ENCODE results near the gene CDH24. TPM values are rescaled to one million over a fixed set of nuclear protein-coding genes. Genes with fewer than 3 reads are reported as not detected.
"Not testable (repeated sequence)": the region's sequence is repeated elsewhere in the genome, so short reads cannot be mapped to it uniquely, and the experiment has no call there.

Gene CDH24
- total and polyA plus RNA-seq, 2 donors (not counting 1 experiment from before 2014, with no cell fraction given) = 0.96 to 1.0 TPM

GRCh38 chr14:23005451-23006187, 51.7 kb downstream of the CDH24 start:
- TF ChIP-seq CTCF (IDR thresholded peaks at IDR 0.05) (no peak), EZH2 (IDR thresholded peaks at IDR 0.05; ENCODE audit: borderline replicate concordance, insufficient read depth, low read depth, low read length, poor library complexity, severe bottlenecking) (no peak)
- WGBS (ENCODE audit: insufficient coverage) = 67% methylated on average over 1 of the region's 3 CpGs
- H2AFZ ChIP-seq (ENCODE audit: insufficient read depth, low read depth, low read length, poor library complexity, severe bottlenecking) = peak overlapping the region; percentile 95
- H3K4me1 Mint-ChIP-seq = peaks cover 39% of the 10 kb centered on the region
- H3K79me2 ChIP-seq (ENCODE audit: control insufficient read depth, insufficient read depth, low read length) = peaks cover 7% of the 10 kb centered on the region
- no peaks in the 10 kb centered on the region for H3K27me3 ChIP-seq (replicated peaks in 1 of 4; ENCODE audit: control extremely low read depth in 1 of 4, control insufficient read depth in 3 of 4, insufficient read depth in 4 of 4, low read length in 3 of 4)
- peak overlapping the region; percentile 99 for H3K4me3 Mint-ChIP-seq
- ATAC-seq (ENCODE audit: low read depth) = no peak
- DNase-seq = no peak
- H3K27me3 Mint-ChIP-seq = no peaks in the 10 kb centered on the region
- H3K9me3 Mint-ChIP-seq (ENCODE audit: insufficient read depth) = no peaks in the 10 kb centered on the region
- H3K4me1 ChIP-seq (ENCODE audit: control insufficient read depth in 2 of 2, insufficient read depth in 2 of 2, low read length in 2 of 2) = peaks cover 24 to 32% of the 10 kb centered on the region in 2 donors
- H3K9me3 ChIP-seq (ENCODE audit: control extremely low read depth in 1 of 3, control insufficient read depth in 2 of 3, insufficient read depth in 1 of 3, low read length in 2 of 3) = no peaks in the 10 kb centered on the region
- peak overlapping the region in 1 of 5 experiments; percentile 95 for H3K4me3 ChIP-seq (ENCODE audit: control extremely low read depth in 1 of 5, extremely low read depth in 1 of 5, insufficient read depth in 1 of 5, low read depth in 2 of 5, low read length in 4 of 5)
- H4K20me1 ChIP-seq (ENCODE audit: control insufficient read depth, insufficient read depth, low read length, poor library complexity, severe bottlenecking) = no peaks in the 10 kb centered on the region
- no peak overlapping the region for H3K27ac ChIP-seq (ENCODE audit: low read length in 2 of 2)
- no peaks in the 10 kb centered on the region for H3K36me3 ChIP-seq (replicated peaks in 1 of 2; ENCODE audit: control extremely low read depth in 1 of 2, control insufficient read depth in 1 of 2, extremely low read depth in 1 of 2, insufficient read depth in 2 of 2, low read length in 1 of 2)
- ChIA-PET POLR2A (interaction anchor here (1.6 to 2.2 kb wide), 3 partner anchors 10 to 90 kb away, joined by 8 to 20 read pairs (median 11); partner anchors contain the start of genes ACIN1, C14orf119 and PSMB5), CTCF (interaction anchor here (1.0 to 6.7 kb wide), 19 partner anchors 11 to 435 kb away, joined by 3 to 89 read pairs (median 8); partner anchors contain the start of genes AJUBA, CDH24, DAD1 and HAUS4)
- H3K9ac ChIP-seq (ENCODE audit: low read length) = peak overlapping the region; percentile 81
- intact Hi-C loops (cut with micrococcal nuclease) = loop anchor here (2.0 to 10.0 kb wide), 4 partner anchors 19 to 299 kb away; partner anchors contain the start of genes BCL2L2, CDH24, HAUS4 and PPP1R3E
- no peak overlapping the region for H3K27ac Mint-ChIP-seq
- H3K4me2 ChIP-seq (replicated peaks; ENCODE audit: low read depth, low read length, poor library complexity, severe bottlenecking) = peak overlapping the region; percentile 84

GRCh38 chr14:23004274-23004673, 53.0 kb downstream of the CDH24 start:
- H3K4me1 ChIP-seq (ENCODE audit: control insufficient read depth in 2 of 2, insufficient read depth in 2 of 2, low read length in 2 of 2) = peaks cover 21 to 24% of the 10 kb centered on the region in 2 donors
- WGBS (ENCODE audit: insufficient coverage) = 100% methylated on average over 2 of the region's 4 CpGs
- H3K9me3 Mint-ChIP-seq (ENCODE audit: insufficient read depth); H3K27ac Mint-ChIP-seq; H3K79me2 ChIP-seq (ENCODE audit: control insufficient read depth, insufficient read depth, low read length); POLR2A ChIA-PET; H3K4me3 Mint-ChIP-seq; DNase-seq; H3K27me3 Mint-ChIP-seq; H3K36me3 ChIP-seq (replicated peaks in 1 of 2; ENCODE audit: control extremely low read depth in 1 of 2, control insufficient read depth in 1 of 2, extremely low read depth in 1 of 2, insufficient read depth in 2 of 2, low read length in 1 of 2); H3K27me3 ChIP-seq (replicated peaks in 1 of 4; ENCODE audit: control extremely low read depth in 1 of 4, control insufficient read depth in 3 of 4, insufficient read depth in 4 of 4, low read length in 3 of 4); H3K9ac ChIP-seq (ENCODE audit: low read length); H3K4me2 ChIP-seq (replicated peaks; ENCODE audit: low read depth, low read length, poor library complexity, severe bottlenecking); H2AFZ ChIP-seq (ENCODE audit: insufficient read depth, low read depth, low read length, poor library complexity, severe bottlenecking); ATAC-seq (ENCODE audit: low read depth); H4K20me1 ChIP-seq (ENCODE audit: control insufficient read depth, insufficient read depth, low read length, poor library complexity, severe bottlenecking); H3K9me3 ChIP-seq (ENCODE audit: control extremely low read depth in 1 of 3, control insufficient read depth in 2 of 3, insufficient read depth in 1 of 3, low read length in 2 of 3); H3K27ac ChIP-seq (ENCODE audit: low read length in 2 of 2); H3K4me3 ChIP-seq (ENCODE audit: control extremely low read depth in 1 of 5, extremely low read depth in 1 of 5, insufficient read depth in 1 of 5, low read depth in 2 of 5, low read length in 4 of 5): not testable (repeated sequence)
- H3K4me1 Mint-ChIP-seq = peaks cover 30% of the 10 kb centered on the region
- intact Hi-C loops (cut with micrococcal nuclease) = loop anchor here (10.0 kb wide), 1 partner anchor 301 kb away; the partner anchor contains the start of genes BCL2L2 and PPP1R3E
- CTCF ChIA-PET = interaction anchor here (1.2 to 1.5 kb wide), 2 partner anchors 8 to 18 kb away, joined by 4 to 5 read pairs; no protein-coding TSS in a partner anchor

Measured in B cell (primary cell).